ENCODE data around the gene MEP1B.
"Not testable (repeated sequence)": the region's sequence is repeated elsewhere in the genome, so short reads cannot be mapped to it uniquely, and the experiment has no call there.

Gene MEP1B

GRCh38 chr18:32209685-32210445, 20.0 kb downstream of the MEP1B start:
- DNase-seq = no peak

- no peak for DNase-seq
Observed at GRCh38 chr18:32213693-32214092, 23.9 kb downstream of the MEP1B start.

- no peak for DNase-seq
Observed at GRCh38 chr18:32216390-32216789, 26.6 kb downstream of the MEP1B start.

GRCh38 chr18:32219431-32220018, 29.7 kb downstream of the MEP1B start:
- no peak for DNase-seq

GRCh38 chr18:32233348-32233747, 43.5 kb downstream of the MEP1B start:
- not testable (repeated sequence) for DNase-seq

- DNase-seq = no peak
Observed at GRCh38 chr18:32237049-32237448, 47.2 kb downstream of the MEP1B start.

- no peak for DNase-seq
Observed at GRCh38 chr18:32238635-32239268, 48.9 kb downstream of the MEP1B start.

GRCh38 chr18:32242395-32242794, 52.6 kb downstream of the MEP1B start:
- DNase-seq = no peak

GRCh38 chr18:32243358-32243757, 53.5 kb downstream of the MEP1B start:
- no peak for DNase-seq

- DNase-seq = no peak
Observed at GRCh38 chr18:32244881-32245280, 55.0 kb downstream of the MEP1B start.

GRCh38 chr18:32249147-32249929, 59.5 kb downstream of the MEP1B start:
- DNase-seq = no peak

GRCh38 chr18:32251466-32251865, 61.6 kb downstream of the MEP1B start:
- DNase-seq = no peak

- DNase-seq = no peak
Observed at GRCh38 chr18:32252141-32252860, 62.5 kb downstream of the MEP1B start.

- DNase-seq = no peak
Observed at GRCh38 chr18:32255570-32255969, 65.7 kb downstream of the MEP1B start.

- DNase-seq = no peak
Observed at GRCh38 chr18:32257084-32257785, 67.4 kb downstream of the MEP1B start.

GRCh38 chr18:32258148-32258547, 68.3 kb downstream of the MEP1B start:
- no peak for DNase-seq

- no peak for DNase-seq
Observed at GRCh38 chr18:32258558-32259204, 68.8 kb downstream of the MEP1B start.

GRCh38 chr18:32259553-32259952, 69.7 kb downstream of the MEP1B start:
- DNase-seq = no peak

GRCh38 chr18:32261003-32261402, 71.2 kb downstream of the MEP1B start:
- DNase-seq = no peak

GRCh38 chr18:32262092-32262491, 72.3 kb downstream of the MEP1B start:
- no peak for DNase-seq

- no peak for DNase-seq
Observed at GRCh38 chr18:32264401-32264800, 74.6 kb downstream of the MEP1B start.

- no peak for DNase-seq
Observed at GRCh38 chr18:32267463-32267862, 77.6 kb downstream of the MEP1B start.
